CD4-positive, alpha-beta T cell treated with Interferon alpha-2 for 1 hour (primary cell): ENCODE results near the gene LUC7L3.

Experiments used
- DNase-seq, 2 donors: peaks; one replicate each; pipeline ENCODE4 v3.0.0-alpha.2; 2020 to 2022

LUC7L3 gene

DNA sequence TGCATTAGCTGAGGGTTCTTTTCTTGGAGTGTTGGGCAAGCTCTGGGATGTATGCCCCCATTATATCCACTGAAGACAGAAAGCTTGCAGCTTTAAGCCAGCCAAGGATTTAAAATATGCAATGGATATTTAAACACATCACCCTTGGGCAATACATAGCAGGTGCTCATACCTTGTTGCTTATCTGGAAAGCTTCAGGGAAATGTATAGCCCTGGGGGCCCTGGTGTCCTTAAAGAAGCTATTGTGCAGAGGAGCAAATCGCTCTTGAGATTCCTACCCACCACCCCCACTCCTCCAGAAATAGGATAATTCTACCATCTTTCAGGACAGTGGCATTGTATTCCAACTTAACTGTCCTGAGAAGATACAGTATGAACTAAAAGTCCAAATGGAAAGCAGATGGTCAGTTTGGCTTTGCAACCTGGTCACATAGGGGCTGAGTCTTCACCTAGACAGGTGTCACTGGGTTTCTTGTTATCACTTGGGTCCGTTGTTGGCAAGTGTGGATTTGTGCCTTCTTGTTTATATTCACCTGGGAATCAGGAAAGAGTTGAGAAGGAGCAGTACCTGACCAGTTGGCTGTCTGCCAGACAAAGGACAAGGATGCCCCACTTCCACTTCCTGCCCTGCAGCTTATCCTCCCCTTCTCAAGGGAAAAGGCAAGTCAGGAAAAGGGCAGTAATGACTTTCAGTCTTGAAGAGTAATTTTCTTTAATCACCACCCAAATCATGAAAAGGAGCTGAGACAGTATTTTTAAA is 44.5 kb downstream of the LUC7L3 start:
- no peak for DNase-seq

DNA sequence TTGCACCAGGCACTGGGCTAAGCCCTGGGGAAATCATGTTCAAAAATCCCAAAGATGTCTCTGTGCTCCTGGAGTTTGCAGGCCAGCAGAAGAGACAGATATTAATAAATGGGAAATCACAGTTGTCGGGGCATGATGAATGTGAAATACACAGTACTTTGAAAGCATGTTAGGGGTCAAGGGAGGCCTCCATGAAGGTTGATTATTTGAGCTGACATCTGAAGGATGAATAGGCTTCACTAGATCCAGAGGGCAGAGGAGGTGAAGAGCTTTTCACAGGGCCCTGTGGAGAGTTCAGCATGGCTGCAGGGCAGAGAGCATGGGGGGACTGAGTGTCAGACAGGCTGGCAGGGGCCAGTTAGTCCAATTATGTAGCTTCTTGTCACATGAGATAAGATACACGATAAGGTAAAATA is 45.3 kb downstream of the LUC7L3 start:
- no peak for DNase-seq

DNA sequence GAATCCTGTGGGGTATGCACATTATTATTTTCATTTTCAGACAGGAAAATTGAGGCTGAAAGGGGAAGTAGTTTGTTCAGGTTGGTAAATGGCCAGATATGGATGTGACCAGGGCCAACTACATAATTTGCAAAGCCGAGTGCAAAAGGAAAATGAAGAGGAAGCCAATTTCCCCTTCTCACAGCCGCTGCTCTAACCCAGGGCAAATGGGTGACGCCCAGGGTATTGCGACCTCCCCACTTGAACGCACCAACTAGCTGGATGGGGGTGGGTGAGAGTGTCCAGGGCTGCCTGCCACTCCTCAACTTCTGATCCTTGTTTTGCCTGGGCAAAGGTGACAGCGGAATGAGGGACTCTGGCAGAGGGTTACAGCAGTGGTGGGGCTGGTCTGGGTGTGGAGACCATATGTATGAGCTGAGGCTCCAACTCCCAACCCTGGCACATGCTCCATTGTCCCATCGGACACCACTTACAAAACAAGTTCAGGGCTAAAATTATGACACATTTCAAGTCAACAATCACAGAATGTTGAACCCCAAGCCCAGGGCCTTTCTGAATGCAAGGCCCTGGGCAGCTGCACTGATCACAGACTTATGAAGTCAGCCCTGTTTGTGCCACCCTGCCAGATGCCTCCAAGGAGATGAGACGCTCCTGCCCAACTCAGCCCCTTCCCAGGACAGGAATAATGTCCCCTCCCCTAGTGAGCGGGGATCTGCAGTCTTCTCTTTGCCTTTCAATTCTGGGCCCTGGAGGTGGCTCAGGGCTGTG is 46.2 kb downstream of the LUC7L3 start:
- no peak for DNase-seq

DNA sequence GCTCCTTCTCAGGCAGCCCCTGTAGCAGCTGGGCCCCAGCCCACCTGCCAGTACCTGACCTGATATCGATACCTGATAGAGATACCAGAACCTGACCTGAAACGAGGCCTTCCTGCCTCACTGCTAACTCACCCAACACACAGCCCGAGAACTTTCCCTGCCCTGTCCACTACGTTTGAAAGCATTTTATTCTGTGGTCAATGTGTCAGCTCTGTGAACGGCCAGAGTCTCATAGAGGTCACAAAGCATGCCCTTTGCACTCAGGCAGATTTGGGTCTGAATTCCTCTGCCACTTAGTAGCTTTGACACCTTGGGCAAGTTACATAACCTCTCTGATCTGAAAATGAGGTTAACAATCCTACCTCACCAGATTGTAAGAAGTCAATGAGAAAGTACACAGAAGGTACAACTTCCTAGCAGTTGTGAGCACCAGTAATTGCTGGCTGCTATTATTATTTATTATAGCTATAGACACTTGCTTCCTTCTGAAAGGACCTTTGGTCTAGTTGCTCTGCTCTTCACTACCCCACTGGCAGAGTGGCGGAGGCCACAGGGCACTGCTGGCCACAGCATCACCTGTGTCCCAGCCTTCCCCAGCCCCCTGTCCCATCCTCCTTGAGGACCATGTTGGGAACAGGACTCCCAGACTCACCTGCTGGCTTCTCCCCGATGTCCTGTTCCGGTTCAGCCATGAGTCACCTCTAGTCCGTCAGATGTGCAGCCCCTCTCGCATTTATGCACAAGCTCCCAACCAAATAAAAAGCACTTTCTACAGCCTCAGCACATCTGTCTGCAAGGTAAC is 47.0 kb downstream of the LUC7L3 start:
- no peak for DNase-seq

DNA sequence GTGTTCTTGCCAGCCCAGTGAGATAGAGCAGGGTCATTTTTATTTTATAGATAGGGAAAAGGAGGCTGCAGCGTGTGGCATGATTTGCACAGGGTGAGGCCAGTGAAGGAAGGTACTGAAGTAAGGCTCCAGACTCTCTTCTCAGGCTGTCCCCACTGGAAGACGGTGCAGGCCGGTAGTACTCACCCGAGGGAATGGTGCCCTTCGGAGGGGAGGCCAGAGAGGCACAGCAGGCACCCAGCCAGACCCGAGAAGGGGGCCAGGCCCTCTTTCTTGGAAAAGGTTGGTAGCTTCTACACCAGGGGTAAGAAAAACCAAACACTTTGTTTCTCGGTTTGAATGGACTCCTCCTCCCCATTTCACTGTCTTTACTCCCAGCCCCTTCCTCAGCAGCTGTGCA is 47.6 kb downstream of the LUC7L3 start:
- no peak for DNase-seq

DNA sequence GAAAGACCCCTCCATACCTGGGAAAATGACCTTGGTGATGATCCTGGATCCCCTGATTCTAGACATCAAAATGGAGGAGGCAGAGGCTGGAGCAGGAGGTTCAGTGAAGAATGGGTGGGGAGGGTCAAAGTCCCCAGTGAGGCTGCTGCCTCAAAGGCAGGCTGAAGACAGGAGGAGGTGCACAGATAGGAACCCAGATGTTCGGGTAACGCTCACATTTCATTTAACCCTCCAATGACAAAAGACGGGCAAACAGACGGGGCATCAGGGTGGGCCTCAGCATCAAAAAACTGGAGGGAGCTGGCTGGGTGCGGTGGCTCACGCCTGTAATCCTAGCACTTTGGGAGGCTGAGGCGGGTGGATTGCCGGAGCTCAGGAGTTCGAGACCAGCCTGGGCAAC is 48.0 kb downstream of the LUC7L3 start, which contains the start of gene ANKRD40CL:
Gene ANKRD40CL (minus strand): TSS at position 73 of the 400 bp plus-strand sequence. CDS start 605 bp downstream, outside the sequence.
- DNase-seq = no peak

DNA sequence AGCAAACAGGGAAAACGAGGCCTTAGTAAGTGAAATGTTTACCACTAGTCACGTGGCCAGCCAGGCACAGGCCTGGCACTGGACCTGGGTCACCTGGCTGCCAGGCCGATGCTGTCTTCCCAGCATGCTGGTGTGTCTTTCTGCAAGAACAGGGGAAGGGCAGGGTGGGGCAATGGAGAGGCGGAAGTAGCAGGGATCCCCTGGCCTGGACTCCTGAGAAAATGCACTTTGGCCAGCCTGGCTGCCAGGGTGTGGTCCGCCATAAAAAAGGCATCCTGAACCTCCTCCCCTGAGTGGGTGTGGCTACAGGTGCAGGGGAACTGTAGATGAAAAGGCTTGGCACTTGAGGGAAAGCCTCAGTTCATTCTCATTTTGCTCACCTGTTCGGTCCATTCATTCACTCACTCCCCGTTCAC is 49.0 kb downstream of the LUC7L3 start:
- DNase-seq = no peak

DNA sequence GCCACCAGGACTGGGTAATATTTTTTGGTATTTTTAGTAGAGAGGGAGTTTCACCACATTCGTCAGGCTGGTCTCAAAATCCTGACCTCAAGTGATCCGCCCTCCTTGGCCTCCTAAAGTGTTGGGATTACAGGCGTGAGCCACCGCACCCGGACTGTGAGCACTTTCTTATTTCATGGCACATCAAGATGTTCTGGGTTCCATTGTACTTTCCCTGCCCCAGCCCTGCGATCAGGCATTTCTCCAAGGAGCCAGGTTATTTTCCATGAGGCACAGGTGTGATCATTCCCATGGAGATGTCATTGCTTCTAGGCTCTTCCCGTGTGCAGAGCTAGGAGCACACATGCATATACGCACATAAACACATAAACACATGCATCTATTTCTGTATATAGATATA is 50.5 kb downstream of the LUC7L3 start:
- no peak for DNase-seq

DNA sequence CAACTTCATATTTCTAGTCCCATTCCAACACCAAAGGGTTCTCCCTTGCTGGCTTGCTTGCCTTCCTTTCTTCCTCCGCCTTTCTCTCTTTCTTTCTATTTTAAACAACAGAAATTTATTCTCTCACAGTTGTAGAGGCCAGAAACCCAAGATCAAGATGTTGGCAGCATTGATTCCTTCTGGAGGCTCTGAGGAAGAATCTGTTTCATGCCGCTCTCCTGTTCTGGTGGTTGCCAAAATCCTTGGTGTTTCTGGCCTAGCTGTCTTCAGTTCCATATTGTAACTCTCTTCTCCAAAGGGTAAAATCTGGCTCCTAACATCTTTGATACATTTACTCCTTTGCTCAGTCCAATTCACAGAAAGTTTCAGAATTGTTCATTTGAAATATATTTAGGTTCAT is 50.9 kb downstream of the LUC7L3 start:
- no peak for DNase-seq

DNA sequence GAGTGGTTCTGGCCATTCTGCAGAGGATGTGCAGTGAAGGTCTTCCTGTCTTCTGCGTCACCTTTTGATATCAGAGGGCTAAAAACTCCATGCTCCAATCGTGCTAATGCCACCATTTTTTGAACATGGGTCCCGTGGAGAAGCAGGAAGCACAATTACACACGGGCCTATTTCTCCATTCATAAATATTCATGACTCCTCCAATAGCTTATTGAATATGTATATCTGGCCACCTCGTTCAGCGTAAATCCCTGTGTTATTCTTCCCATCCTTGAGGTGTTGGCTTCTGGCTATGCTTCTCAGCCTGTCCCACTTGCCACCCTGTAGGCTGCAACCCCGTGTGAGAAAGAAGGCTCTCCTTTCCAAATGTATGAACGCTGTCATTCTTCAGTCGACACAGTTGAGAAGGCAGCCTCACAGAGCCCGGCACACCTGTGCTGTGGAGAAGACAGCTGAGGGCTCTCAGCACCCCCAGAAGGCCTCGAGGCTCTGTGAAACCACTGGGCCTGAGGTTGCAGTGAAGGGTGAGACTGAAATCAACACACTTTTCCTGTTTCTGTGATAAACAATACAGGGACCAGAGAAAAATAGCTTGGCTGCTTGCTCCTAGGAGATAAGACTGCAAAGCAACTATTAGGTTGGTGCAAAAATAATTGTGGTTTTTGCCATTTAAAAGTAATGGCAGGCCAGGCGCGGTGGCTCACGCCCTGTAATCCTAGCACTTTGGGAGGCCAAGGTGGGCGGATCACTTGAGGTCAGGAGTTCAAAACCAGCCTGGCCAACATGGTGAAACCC is 52.8 kb downstream of the LUC7L3 start:
- no peak for DNase-seq

DNA sequence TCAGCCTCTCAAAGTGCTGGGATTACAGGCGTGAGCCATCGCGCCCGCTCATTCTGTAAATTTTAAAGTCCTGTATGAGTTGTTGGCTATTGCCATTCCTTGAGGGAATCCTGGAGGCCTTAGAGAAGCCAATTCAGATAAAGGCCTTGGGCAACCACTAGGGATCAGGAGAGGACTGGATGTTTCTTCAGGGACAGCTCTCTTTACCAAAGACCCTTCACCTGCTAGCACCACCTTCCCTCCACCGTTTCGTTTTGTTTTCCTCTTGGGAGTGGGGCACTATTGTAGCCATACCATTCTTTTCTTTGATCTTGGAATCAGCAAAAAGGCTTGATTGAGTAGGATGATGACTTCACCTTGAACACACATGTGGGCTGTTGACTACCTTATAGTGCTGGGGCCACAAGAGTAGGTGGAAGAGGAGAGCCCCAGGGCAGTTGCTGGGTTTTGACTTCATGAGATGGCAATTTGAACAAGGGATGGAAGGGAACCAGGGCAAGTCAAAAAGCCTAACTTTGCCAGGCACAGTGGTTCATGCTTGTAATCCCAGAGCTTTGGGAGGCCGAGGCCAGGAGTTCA is 54.9 kb downstream of the LUC7L3 start:
- no peak for DNase-seq

DNA sequence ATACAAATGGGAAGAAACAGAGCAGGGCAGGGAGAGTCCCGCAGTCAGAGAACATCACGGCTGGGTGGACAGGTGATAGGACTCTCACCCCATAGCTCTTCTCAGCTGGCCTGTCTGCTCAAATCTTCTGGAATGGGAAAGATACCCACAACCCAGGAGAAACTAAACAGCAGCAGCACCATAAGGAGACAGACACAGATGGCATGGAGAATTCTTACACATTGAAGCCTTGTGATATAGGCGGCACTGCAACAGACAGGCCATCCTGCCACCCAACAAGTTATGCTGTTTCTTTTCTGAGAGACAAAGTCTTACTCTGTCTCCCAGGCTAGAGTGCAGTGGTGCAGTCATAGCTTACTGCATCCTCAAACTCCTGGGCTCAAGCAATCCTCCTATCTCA is 56.5 kb downstream of the LUC7L3 start:
- no peak for DNase-seq

DNA sequence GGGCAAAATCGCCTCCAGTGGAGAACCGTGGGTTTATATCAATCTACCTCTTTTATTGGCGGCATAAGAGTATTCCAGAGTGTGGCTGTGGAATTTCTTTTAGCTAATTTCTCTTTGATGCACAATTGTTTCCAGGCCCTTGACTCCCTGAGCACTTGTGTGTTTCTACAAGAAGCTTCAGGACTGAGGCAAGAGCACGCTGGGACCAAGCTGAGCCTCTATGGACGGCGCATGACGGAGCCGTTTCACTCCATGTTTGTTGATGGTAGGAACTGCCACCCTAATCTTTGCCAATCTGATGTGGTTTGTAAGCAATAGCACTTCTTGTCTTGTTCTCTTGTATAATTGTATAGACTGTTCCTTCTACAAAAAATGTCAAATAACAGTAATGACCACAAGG is 59.1 kb downstream of the LUC7L3 start:
- DNase-seq = no peak

DNA sequence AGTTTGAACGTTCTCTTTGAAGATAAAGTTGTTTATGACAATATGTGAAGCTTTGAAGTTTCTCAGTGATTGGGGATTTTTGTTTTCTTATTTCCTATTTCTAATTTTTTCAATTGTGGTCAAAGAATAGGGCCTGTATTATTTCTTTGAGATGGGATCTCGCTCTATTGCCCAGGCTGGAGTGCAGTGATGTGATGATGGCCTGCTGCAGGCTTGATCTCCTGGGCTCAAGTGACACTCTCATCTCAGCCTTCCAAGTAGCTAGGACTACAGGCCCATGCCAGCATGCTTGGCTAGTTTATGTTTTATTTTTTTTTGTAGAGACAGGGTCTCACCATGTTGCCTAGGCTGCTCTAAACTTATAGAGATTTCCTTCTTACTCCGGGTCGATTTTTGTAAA is 59.6 kb downstream of the LUC7L3 start:
- no peak for DNase-seq

DNA sequence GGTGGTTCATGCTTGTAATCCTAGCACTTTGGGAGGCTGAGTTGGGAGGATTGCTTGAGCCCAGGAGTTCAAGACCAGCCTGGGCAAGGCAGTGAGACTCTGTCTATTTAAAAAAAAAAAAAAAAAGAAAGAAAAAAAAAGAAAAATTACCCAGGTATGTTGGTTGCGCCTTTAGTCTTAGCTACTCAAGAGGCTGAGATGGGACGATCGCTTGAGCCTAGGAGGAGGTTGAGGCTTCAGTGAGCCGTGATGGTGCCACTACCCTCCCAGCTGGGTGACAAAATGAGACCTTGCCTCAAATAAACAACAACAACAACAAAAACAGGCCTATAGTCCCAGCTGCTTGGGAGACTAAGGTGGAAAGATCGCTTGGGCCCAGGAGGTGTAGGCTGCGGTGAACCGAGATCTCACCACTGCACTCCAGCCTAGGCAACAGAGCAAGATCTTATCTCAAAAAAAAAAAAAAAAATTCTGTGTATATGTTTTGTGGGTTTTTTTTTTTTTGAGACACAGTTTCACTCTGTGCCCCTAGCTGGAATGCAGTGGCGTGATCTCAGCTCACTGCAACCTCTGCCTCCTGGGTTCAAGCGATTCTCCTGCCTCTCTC is 60.4 kb downstream of the LUC7L3 start:
- DNase-seq = peak; percentile 39 to 73

DNA sequence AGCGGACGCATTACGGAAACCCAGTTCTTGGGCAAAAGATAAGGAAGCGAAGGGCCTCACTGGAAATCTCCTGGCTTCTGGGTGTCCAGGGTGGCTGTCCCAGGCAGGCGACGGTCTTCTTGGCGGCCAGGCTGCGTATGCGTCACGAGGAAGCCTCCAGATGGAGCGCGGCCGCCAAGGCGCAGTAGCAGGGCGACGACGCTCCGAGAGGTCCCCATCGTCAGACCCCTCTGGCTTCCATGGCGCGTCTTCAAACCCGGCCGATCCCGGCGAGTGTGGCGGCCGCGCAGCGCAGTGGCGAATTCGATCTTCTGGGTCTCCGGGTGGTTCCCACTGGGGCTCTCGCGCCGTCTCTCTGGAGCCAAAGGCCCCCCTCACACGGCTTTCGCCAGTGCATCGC is 61.8 kb downstream of the LUC7L3 start:
- no peak for DNase-seq

DNA sequence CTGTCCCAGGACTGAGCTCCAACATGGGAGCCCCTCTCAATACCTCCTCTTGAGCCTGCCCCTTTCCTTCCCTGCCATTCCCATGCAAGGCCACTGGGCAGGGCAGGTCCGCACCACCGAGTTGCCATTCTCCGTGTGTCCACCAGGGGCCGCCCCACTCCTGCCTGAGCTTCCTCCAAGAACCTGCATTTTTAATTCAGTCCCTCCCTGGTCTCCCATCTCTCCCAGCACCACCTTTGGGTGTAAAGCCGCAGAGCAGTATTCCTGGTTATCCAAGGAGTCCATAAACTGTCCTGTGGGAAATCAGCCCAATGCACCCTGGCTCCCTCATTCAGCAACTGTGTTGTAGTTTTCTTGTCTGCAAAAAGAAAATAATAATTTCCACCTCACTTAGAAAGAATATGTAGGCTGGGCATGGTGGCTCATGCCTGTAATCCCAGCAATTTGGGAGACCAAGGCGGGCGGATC is 63.8 kb downstream of the LUC7L3 start:
- DNase-seq = peak; percentile 76 to 83

DNA sequence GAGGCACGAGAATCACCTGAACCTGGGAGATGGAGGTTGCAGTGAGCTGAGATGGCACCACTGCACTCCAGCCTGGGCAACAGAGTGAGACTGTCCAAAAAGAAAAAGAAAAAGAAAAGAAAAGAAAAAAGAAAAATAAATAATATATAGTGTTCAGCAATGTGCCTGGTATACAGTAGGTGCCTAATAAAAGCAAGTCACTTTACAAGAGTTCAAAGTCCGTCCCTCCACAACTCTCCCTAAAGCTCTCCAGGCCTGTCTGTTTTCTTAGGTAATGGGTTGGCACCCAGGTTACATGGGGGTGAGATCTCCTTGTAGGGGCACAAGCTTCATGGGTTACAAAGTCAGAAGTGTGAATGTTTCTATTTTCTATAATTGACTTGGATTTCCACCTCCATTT is 64.5 kb downstream of the LUC7L3 start:
- DNase-seq = no peak

DNA sequence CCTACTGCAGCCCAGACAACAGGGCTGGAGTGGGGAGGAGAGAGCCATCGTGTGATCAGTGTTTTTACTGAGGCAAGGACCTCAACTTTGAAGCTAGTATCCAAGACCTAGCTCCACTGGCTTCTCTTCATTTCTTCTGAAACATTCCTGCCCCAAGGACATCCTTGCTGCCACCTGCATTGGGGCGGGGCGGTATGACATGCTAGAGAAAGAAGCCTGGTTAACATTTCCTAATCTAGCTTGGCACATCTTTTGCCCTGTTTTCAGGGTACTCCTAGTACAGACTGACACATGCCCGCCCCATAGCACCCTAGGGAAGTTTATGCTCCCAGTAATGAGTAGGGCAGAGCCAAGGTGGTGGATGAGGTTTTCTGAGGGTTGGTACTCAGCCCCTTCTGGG is 65.7 kb downstream of the LUC7L3 start:
- DNase-seq = no peak

DNA sequence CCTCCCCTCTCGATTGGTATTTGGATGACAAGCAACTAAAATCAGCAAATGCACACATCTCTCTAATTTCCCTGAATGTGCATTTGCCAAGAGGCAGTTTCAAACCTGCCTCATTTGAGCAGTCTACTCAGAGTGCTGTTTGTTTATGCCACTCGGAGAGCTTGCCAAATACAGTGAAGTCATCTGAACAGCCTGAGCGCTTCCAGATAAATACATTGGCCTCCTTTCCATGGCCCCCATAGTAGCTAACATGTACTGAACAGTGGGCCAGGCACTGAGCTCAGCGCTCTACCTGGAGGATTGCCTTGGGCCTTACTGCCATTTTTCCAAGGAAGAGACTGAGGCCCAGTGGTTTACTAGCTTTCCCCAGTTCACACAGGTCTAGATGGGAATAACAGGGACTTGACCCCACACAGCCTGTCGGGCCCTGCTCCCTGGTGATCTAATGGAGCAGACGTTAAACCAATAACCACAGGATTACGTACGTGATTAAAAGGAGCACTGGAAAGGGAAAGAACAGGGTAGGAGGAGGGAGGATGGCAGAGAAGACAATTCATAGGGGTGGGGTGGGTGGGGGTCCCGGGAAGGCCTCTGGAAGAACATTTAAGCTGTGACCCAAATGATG is 66.7 kb downstream of the LUC7L3 start:
- DNase-seq = no peak

DNA sequence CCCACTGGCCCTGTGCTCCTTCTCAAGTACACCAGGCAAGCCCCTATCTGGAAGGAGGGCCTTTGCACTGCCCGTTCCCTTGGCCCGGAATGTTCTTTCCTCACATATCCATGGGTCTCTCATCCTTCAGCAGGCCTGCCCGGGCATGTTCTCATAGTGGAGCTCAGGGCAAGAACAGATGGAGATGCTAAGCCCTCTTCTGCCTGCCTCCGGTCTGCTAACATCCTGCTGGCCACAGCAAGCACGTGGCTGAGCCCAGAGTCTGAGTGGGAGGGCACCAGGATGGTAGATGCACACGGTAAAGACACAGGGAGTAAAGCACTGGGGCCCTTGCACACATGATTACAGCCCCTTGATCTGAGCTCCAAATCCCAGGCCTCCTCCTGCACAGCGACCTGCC is 67.7 kb downstream of the LUC7L3 start:
- DNase-seq = no peak
